Measurements from ENCODE around the gene TMEM236.

The TMEM236 gene

DNA sequence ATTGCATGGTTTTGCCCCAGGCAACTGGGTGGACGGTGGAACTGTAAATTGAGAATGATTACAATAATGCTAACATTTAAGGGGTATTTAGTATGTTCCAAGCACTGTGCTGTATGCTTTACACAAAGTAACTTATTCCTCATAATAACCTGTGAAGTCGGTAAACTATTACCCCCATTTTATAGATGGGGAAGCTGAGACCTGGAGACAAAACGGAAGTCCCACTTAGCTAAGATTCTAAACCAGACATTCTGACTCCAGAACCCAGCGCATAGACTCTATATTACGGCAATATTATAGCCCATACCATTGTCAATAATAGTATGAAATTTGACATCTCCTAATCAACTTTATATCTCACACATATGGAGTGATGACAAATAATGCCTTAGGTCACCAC lies 39.9 kb upstream of the TMEM236 start:
- TF ChIP-seq, protein P1, sequence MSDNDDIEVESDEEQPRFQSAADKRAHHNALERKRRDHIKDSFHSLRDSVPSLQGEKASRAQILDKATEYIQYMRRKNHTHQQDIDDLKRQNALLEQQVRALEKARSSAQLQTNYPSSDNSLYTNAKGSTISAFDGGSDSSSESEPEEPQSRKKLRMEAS (IDR thresholded peaks at IDR 0.05), result no peak

DNA sequence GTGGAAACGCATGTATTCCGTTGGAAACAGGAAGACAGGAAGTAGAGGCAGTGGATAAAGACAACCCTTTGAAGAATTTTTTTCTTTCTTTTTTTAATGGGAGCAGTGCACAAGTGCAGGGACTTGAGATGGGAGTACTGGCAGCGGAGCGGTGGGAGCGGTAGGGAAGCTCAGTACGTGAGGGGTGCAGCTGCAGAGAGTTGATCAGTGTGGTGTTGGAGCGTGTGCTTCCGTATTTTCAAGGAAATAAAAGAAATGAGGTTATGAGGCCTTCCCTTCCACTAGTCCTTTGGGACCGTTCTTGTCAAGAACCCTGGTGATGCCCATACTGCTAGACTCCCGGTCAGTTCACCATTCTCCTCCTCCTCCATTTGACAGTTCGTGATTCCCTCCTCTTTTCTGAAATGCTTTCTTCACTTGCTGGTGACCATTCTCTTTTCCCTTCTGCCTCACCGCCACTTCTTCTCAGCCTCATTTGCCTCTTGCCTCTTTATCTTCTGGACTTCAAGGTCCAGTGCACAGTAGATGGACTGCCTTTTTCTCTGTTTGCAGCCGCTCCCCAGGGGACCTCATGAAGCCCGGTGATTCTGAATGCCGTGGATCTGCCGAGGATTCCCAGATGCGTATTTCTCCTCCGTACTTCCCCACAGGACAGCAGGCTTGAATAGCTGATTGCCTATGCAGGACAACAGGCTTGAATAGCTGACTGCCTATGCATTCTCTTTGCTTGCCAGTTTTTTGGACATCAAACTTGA lies 39.1 kb upstream of the TMEM236 start:
- TF ChIP-seq, protein P1 (IDR thresholded peaks at IDR 0.05), result no peak
- no peak for TF ChIP-seq NFIC (IDR thresholded peaks at IDR 0.05)
- TF ChIP-seq EP300 (IDR thresholded peaks at IDR 0.05; ENCODE audit: borderline replicate concordance), result no peak
- TF ChIP-seq YY1 (IDR thresholded peaks at IDR 0.05; ENCODE audit: low read depth), result no peak
- TF ChIP-seq, protein P2, sequence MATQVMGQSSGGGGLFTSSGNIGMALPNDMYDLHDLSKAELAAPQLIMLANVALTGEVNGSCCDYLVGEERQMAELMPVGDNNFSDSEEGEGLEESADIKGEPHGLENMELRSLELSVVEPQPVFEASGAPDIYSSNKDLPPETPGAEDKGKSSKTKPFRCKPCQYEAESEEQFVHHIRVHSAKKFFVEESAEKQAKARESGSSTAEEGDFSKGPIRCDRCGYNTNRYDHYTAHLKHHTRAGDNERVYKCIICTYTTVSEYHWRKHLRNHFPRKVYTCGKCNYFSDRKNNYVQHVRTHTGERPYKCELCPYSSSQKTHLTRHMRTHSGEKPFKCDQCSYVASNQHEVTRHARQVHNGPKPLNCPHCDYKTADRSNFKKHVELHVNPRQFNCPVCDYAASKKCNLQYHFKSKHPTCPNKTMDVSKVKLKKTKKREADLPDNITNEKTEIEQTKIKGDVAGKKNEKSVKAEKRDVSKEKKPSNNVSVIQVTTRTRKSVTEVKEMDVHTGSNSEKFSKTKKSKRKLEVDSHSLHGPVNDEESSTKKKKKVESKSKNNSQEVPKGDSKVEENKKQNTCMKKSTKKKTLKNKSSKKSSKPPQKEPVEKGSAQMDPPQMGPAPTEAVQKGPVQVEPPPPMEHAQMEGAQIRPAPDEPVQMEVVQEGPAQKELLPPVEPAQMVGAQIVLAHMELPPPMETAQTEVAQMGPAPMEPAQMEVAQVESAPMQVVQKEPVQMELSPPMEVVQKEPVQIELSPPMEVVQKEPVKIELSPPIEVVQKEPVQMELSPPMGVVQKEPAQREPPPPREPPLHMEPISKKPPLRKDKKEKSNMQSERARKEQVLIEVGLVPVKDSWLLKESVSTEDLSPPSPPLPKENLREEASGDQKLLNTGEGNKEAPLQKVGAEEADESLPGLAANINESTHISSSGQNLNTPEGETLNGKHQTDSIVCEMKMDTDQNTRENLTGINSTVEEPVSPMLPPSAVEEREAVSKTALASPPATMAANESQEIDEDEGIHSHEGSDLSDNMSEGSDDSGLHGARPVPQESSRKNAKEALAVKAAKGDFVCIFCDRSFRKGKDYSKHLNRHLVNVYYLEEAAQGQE (IDR thresholded peaks at IDR 0.05; ENCODE audit: low read depth), result no peak
- no peak for TF ChIP-seq CEBPB (IDR thresholded peaks at IDR 0.05)
- TF ChIP-seq, protein P3, sequence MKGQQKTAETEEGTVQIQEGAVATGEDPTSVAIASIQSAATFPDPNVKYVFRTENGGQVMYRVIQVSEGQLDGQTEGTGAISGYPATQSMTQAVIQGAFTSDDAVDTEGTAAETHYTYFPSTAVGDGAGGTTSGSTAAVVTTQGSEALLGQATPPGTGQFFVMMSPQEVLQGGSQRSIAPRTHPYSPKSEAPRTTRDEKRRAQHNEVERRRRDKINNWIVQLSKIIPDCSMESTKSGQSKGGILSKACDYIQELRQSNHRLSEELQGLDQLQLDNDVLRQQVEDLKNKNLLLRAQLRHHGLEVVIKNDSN (IDR thresholded peaks at IDR 0.05), result no peak
- no peak for TF ChIP-seq ZBTB7A (IDR thresholded peaks at IDR 0.05; ENCODE audit: low read depth)
- no peak for TF ChIP-seq EGR1 (IDR thresholded peaks at IDR 0.05)
- TF ChIP-seq RAD21 (IDR thresholded peaks at IDR 0.05; ENCODE audit: low read depth), result no peak
- no peak for TF ChIP-seq TCF12 (IDR thresholded peaks at IDR 0.05; ENCODE audit: low read depth)
- TF ChIP-seq TEAD4 (IDR thresholded peaks at IDR 0.05), result no peak
- TF ChIP-seq FOXM1 (IDR thresholded peaks at IDR 0.05; ENCODE audit: borderline replicate concordance, low read depth), result no peak
- TF ChIP-seq CREB1 (IDR thresholded peaks at IDR 0.05; ENCODE audit: low read depth), result no peak

DNA sequence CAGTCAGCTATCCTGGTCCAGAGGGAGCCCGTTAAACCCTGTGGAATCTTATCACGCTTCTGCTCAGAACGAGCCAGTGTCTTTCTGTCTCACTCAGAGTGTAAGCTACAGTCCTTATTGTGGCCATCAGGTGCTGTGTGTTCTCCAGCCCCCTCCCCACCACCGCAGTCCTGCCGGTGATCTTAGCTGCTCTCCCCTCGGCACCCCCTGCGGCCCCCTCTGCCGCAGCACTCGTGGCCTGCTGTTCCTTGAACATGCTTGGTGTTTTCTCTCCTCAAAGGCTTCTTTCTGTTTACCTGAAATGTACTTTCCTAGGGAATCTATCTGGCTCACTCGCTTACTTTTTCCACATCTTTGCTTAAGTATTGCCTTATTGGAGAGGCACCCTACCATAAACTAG lies 38.2 kb upstream of the TMEM236 start:
- TF ChIP-seq TEAD4 (IDR thresholded peaks at IDR 0.05), result no peak
- TF ChIP-seq CEBPB (IDR thresholded peaks at IDR 0.05), result no peak
- TF ChIP-seq YY1 (IDR thresholded peaks at IDR 0.05; ENCODE audit: low read depth), result no peak
- TF ChIP-seq TAF1 (IDR thresholded peaks at IDR 0.05; ENCODE audit: low read depth), result no peak
- no peak for TF ChIP-seq TCF12 (IDR thresholded peaks at IDR 0.05; ENCODE audit: low read depth)
- TF ChIP-seq, protein P2 (IDR thresholded peaks at IDR 0.05; ENCODE audit: low read depth), result no peak
- TF ChIP-seq, protein P1 (IDR thresholded peaks at IDR 0.05), result no peak
- no peak for TF ChIP-seq EP300 (IDR thresholded peaks at IDR 0.05; ENCODE audit: borderline replicate concordance)
- TF ChIP-seq ZBTB7A (IDR thresholded peaks at IDR 0.05; ENCODE audit: low read depth), result no peak
- TF ChIP-seq CREB1 (IDR thresholded peaks at IDR 0.05; ENCODE audit: low read depth), result no peak
- no peak for TF ChIP-seq FOXM1 (IDR thresholded peaks at IDR 0.05; ENCODE audit: borderline replicate concordance, low read depth)
- no peak for TF ChIP-seq EGR1 (IDR thresholded peaks at IDR 0.05)
- TF ChIP-seq NFIC (IDR thresholded peaks at IDR 0.05), result no peak
- no peak for TF ChIP-seq RAD21 (IDR thresholded peaks at IDR 0.05; ENCODE audit: low read depth)
- TF ChIP-seq, protein P3 (IDR thresholded peaks at IDR 0.05), result no peak

DNA sequence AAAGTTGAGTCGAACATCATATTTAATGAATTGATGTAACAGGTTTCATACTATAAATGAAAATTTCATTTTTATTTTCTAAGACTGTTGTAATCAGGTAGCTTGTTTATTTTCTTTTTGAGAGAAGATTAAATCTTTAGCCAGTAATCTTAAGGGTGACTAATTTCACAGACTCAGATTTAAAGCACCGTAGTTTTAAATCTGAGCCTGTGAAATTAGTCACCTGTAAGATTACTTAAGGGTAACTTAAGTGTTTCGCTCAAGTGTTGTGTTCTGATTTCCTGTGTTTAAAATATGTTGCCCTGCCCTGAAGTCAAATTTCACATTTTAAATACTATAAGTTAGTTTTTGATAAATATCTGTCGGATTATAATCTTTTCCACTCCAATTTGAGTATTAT lies 35.8 kb upstream of the TMEM236 start:
- TF ChIP-seq EGR1 (IDR thresholded peaks at IDR 0.05), result no peak
- TF ChIP-seq EP300 (IDR thresholded peaks at IDR 0.05; ENCODE audit: borderline replicate concordance), result no peak
- TF ChIP-seq TAF1 (IDR thresholded peaks at IDR 0.05; ENCODE audit: low read depth), result no peak
- no peak for TF ChIP-seq NFIC (IDR thresholded peaks at IDR 0.05)
- TF ChIP-seq TEAD4 (IDR thresholded peaks at IDR 0.05), result no peak
- TF ChIP-seq, protein P3 (IDR thresholded peaks at IDR 0.05), result no peak
- TF ChIP-seq CEBPB (IDR thresholded peaks at IDR 0.05), result no peak
- TF ChIP-seq, protein P1 (IDR thresholded peaks at IDR 0.05), result no peak
- TF ChIP-seq ZBTB7A (IDR thresholded peaks at IDR 0.05; ENCODE audit: low read depth), result no peak
- no peak for TF ChIP-seq RAD21 (IDR thresholded peaks at IDR 0.05; ENCODE audit: low read depth)
- no peak for TF ChIP-seq YY1 (IDR thresholded peaks at IDR 0.05; ENCODE audit: low read depth)
- TF ChIP-seq, protein P2 (IDR thresholded peaks at IDR 0.05; ENCODE audit: low read depth), result no peak
- TF ChIP-seq FOXM1 (IDR thresholded peaks at IDR 0.05; ENCODE audit: borderline replicate concordance, low read depth), result no peak
- no peak for TF ChIP-seq TCF12 (IDR thresholded peaks at IDR 0.05; ENCODE audit: low read depth)
- TF ChIP-seq CREB1 (IDR thresholded peaks at IDR 0.05; ENCODE audit: low read depth), result no peak

Data from Ishikawa (cell line).